WTC11 (cell line): ENCODE data around the gene ATXN7L3. TPM values are rescaled to one million over a fixed set of nuclear protein-coding genes. Genes with fewer than 3 reads are reported as not detected.
A peak's percentile ranks its signal among the peaks of the same experiment; 100 is the strongest.

Experiments used
- ATAC-seq: fragments of 200-7000 bp; cut with Tn5 transposase; 2 replicates; pipeline ENCODE4 v1.10.0; 2021; ENCODE audit warnings: mild to moderate bottlenecking, moderate library complexity
- CTCF ChIA-PET: fragments of 300-600 bp; sonication (Branson Sonifier 250); formaldehyde crosslinking; loops from one replicate; lab custom pipeline; 2021; ENCODE audit warnings: antibody characterized with exemption; lab: Charles Lee
- POLR2A ChIA-PET: fragments of 350-600 bp; sonication (Branson Sonifier 250); formaldehyde crosslinking; loops from one replicate; lab custom pipeline; 2021; ENCODE audit warnings: antibody characterized with exemption; lab: Charles Lee
- DNase-seq: peaks from one replicate; pipeline ENCODE4 v3.0.0; 2021; ENCODE audit warnings: low spot score
- H3K27ac Mint-ChIP-seq: 2 replicates; pipeline ENCODE4 v1.8.0; 2021; ENCODE audit warnings: mixed read lengths
- H3K27me3 Mint-ChIP-seq: 2 replicates; pipeline ENCODE4 v1.8.0; 2021; ENCODE audit warnings: low read depth, mild to moderate bottlenecking, moderate library complexity, mixed read lengths
- H3K36me3 Mint-ChIP-seq: 2 replicates; pipeline ENCODE4 v1.8.0; 2021; ENCODE audit warnings: mixed read lengths
- H3K4me1 Mint-ChIP-seq: 2 replicates; pipeline ENCODE4 v1.8.0; 2022; ENCODE audit warnings: mixed read lengths
- H3K4me3 Mint-ChIP-seq: 2 replicates; pipeline ENCODE4 v1.8.0; 2021; ENCODE audit warnings: mild to moderate bottlenecking, moderate library complexity, mixed read lengths
- H3K9me3 Mint-ChIP-seq: 2 replicates; pipeline ENCODE4 v1.8.0; 2021; ENCODE audit warnings: mixed read lengths
- AFF4 ChIP-seq: sonication (generic); formaldehyde crosslinking; IDR thresholded peaks from 2 replicates; pipeline ENCODE4 v1.8.1; 2023; ENCODE audit warnings: mild to moderate bottlenecking, missing genetic modification reagents, borderline replicate concordance
- ATF1 ChIP-seq: sonication (generic); formaldehyde crosslinking; IDR thresholded peaks from 2 replicates; pipeline ENCODE4 v1.8.1; 2023; ENCODE audit warnings: mild to moderate bottlenecking, moderate library complexity, missing genetic modification reagents
- ATF6 ChIP-seq: sonication (generic); formaldehyde crosslinking; IDR thresholded peaks from 2 replicates; pipeline ENCODE4 v1.8.1; 2023; ENCODE audit warnings: mild to moderate bottlenecking, missing genetic modification reagents
- CREB1 ChIP-seq: sonication (generic); formaldehyde crosslinking; IDR thresholded peaks from 2 replicates; pipeline ENCODE4 v1.8.0; 2023; ENCODE audit warnings: mild to moderate bottlenecking, missing genetic modification reagents
- EMX1 ChIP-seq: fragments of 250-450 bp; sonication (Bioruptor Pico); IDR thresholded peaks from 2 replicates; pipeline ENCODE4 v1.8.0; 2021; ENCODE audit warnings: mild to moderate bottlenecking
- FOXP1 ChIP-seq: sonication (generic); formaldehyde crosslinking; IDR thresholded peaks from 2 replicates; pipeline ENCODE4 v1.8.0; 2022; ENCODE audit warnings: missing genetic modification reagents, mild to moderate bottlenecking, moderate library complexity, borderline replicate concordance
- FOXP4 ChIP-seq: sonication (generic); formaldehyde crosslinking; IDR thresholded peaks from 2 replicates; pipeline ENCODE4 v1.8.0; 2022; ENCODE audit warnings: mild to moderate bottlenecking, missing genetic modification reagents
- JUN ChIP-seq: sonication (generic); formaldehyde crosslinking; IDR thresholded peaks from 2 replicates; pipeline ENCODE4 v1.8.0; 2023; ENCODE audit warnings: mild to moderate bottlenecking, missing genetic modification reagents
- MAX ChIP-seq: sonication (generic); formaldehyde crosslinking; IDR thresholded peaks from 2 replicates; pipeline ENCODE4 v1.8.0; 2022; ENCODE audit warnings: mild to moderate bottlenecking, missing genetic modification reagents
- MYBL2 ChIP-seq: sonication (generic); formaldehyde crosslinking; IDR thresholded peaks from 2 replicates; pipeline ENCODE4 v1.8.1; 2023; ENCODE audit warnings: mild to moderate bottlenecking, moderate library complexity, missing genetic modification reagents
- NFE2L1 ChIP-seq: sonication (generic); formaldehyde crosslinking; IDR thresholded peaks from 2 replicates; pipeline ENCODE4 v1.8.1; 2023; ENCODE audit warnings: missing genetic modification reagents
- NR3C1 ChIP-seq: sonication (generic); formaldehyde crosslinking; conservative IDR thresholded peaks from 2 replicates; pipeline ENCODE4 v1.8.1; 2023; ENCODE audit warnings: low read depth, mild to moderate bottlenecking, missing genetic modification reagents
- PRRX2 ChIP-seq: fragments of 250-450 bp; sonication (Bioruptor Pico); IDR thresholded peaks from 2 replicates; pipeline ENCODE4 v1.8.0; 2021; ENCODE audit warnings: mild to moderate bottlenecking
- SP1 ChIP-seq: sonication (generic); formaldehyde crosslinking; conservative IDR thresholded peaks from 2 replicates; pipeline ENCODE4 v1.8.1; 2022; ENCODE audit warnings: missing genetic modification reagents
- TCF7 ChIP-seq: sonication (generic); formaldehyde crosslinking; IDR thresholded peaks from 2 replicates; pipeline ENCODE4 v1.8.0; 2022; ENCODE audit warnings: mild to moderate bottlenecking, low read depth, missing genetic modification reagents, moderate library complexity
- ZNF219 ChIP-seq: sonication (generic); formaldehyde crosslinking; IDR thresholded peaks from 2 replicates; pipeline ENCODE4 v1.8.0; 2023; ENCODE audit warnings: missing genetic modification reagents, mild to moderate bottlenecking, borderline replicate concordance
- ZNF416 ChIP-seq: fragments of 250-450 bp; sonication (Bioruptor Pico); IDR thresholded peaks from 2 replicates; pipeline ENCODE4 v1.9.0; 2021; ENCODE audit warnings: mild to moderate bottlenecking, inconsistent platforms
- ZNF423 ChIP-seq: fragments of 250-450 bp; sonication (Bioruptor Pico); IDR thresholded peaks from 2 replicates; pipeline ENCODE4 v2.1.2; 2022; ENCODE audit warnings: mild to moderate bottlenecking, moderate library complexity
- total RNA-seq: library from RNA; stranded (reverse); gene quantifications from 3 replicates; pipeline ENCODE4 v1.2.3, GENCODE V29; 2021
- TF ChIP-seq, protein P1 (sequence below): sonication (generic); formaldehyde crosslinking; IDR thresholded peaks from 2 replicates; pipeline ENCODE4 v1.8.0; 2023; ENCODE audit warnings: mild to moderate bottlenecking, missing genetic modification reagents

The ATXN7L3 gene
- total RNA-seq, 1 experiment from 2014 or later, result 114 TPM

- Mint-ChIP-seq H3K4me3 (peak overlapping the region; percentile 87), H3K36me3 (peaks cover 20% of the 10 kb centered on the region), H3K4me1 (peaks cover 17% of the 10 kb centered on the region), H3K27me3 (no peaks in the 10 kb centered on the region), H3K27ac (peak overlapping the region; percentile 90; the same call in 1 of the 2 replicates), H3K9me3 (no peaks in the 10 kb centered on the region)
- ChIA-PET POLR2A (interaction anchor here (0.5 to 3.5 kb wide), 14 partner anchors 10 to 491 kb away, joined by 3 to 28 read pairs (median 4); partner anchors contain the start of genes NAGS, RUNDC3A and TMUB2), CTCF (interaction anchor here (0.6 to 4.7 kb wide), 26 partner anchors 10 to 303 kb away, joined by 3 to 73 read pairs (median 4); partner anchors contain the start of genes GRN, SLC25A39 and TMUB2)
- TF ChIP-seq ZNF423 (CRISPR knock-in tag), result peak; percentile 70
- 0 out of 2 replicates have a peak, but pooled peaks have one; percentile 32 for TF ChIP-seq TCF7
- TF ChIP-seq CREB1 (CRISPR knock-in tag), result 0 out of 2 replicates have a peak, but pooled peaks have one; percentile 4
- TF ChIP-seq FOXP4, result peak; percentile 42; the same call in 1 of the 2 replicates
- no peak for TF ChIP-seq NR3C1 (CRISPR knock-in tag)
- no peak for TF ChIP-seq MAX (CRISPR knock-in tag)
- no peak for TF ChIP-seq NFE2L1 (CRISPR knock-in tag)
- 0 out of 2 replicates have a peak, but pooled peaks have one; percentile 20 for TF ChIP-seq JUN (CRISPR knock-in tag)
- no peak for TF ChIP-seq ATF1 (CRISPR knock-in tag)
- TF ChIP-seq EMX1, result no peak
- TF ChIP-seq AFF4, result no peak
- no peak for TF ChIP-seq ZNF219
- TF ChIP-seq, protein P1, sequence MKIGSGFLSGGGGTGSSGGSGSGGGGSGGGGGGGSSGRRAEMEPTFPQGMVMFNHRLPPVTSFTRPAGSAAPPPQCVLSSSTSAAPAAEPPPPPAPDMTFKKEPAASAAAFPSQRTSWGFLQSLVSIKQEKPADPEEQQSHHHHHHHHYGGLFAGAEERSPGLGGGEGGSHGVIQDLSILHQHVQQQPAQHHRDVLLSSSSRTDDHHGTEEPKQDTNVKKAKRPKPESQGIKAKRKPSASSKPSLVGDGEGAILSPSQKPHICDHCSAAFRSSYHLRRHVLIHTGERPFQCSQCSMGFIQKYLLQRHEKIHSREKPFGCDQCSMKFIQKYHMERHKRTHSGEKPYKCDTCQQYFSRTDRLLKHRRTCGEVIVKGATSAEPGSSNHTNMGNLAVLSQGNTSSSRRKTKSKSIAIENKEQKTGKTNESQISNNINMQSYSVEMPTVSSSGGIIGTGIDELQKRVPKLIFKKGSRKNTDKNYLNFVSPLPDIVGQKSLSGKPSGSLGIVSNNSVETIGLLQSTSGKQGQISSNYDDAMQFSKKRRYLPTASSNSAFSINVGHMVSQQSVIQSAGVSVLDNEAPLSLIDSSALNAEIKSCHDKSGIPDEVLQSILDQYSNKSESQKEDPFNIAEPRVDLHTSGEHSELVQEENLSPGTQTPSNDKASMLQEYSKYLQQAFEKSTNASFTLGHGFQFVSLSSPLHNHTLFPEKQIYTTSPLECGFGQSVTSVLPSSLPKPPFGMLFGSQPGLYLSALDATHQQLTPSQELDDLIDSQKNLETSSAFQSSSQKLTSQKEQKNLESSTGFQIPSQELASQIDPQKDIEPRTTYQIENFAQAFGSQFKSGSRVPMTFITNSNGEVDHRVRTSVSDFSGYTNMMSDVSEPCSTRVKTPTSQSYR (CRISPR knock-in tag), result 0 out of 2 replicates have a peak, but pooled peaks have one; percentile 66
- DNase-seq (peak; percentile 52), ATAC-seq (peak; percentile 10)
Observed at GRCh38 chr17:44220213-44221083, 20.8 kb upstream of the ATXN7L3 start.

DNA sequence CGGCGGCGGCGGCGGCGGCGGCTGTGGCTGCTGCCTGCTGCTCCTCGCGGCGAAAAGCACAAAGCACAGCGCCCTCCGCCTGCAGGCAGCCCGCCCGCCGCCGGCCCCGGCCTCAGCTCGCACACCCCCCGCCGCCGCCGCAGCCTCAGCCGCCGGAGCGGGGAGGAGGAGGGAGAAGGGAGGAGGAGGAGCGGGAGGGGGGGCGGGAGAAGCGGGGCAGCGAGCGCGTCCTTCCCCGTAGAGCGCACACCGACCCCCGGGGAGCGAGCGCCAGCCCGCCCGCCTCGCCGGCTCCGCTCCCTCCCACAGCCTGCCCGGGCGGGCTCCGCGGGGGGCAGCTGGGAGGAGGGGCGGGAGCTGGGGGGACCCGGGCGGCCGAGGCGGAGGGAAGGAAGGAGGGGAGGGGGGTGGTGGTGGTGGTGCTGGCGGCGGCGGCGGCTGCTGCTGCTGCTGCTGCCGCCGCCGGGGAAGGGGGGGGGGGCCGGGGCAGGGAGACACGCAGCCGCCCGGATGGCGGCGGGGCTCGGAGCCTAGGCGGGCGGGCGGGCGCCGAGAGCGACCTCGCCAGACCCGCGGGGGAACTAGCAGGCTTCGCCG is 20.0 kb upstream of the ATXN7L3 start, which contains the start of gene UBTF:
Gene UBTF, minus strand, starts transcription at position 60 of the 597 bp plus-strand sequence. CDS start 1,446 bp downstream, outside the sequence.
- peak within 1 kb of the TSS; percentile 87 for H3K4me3 Mint-ChIP-seq
- ATAC-seq (peak; percentile 0; the same call in 1 of the 2 replicates), DNase-seq (peak; percentile 72)
- peaks cover 27% of the 10 kb centered on the region for H3K36me3 Mint-ChIP-seq
- peak within 1 kb of the TSS; percentile 90; the same call in 1 of the 2 replicates for H3K27ac Mint-ChIP-seq
- CTCF ChIA-PET, result interaction anchor here (0.6 to 4.7 kb wide), 15 partner anchors 9 to 304 kb away, joined by 3 to 73 read pairs (median 5); partner anchors contain the start of genes ATXN7L3, GRN and RUNDC3A
- H3K9me3 Mint-ChIP-seq, result no peaks in the 10 kb centered on the region
- H3K27me3 Mint-ChIP-seq, result no peaks in the 10 kb centered on the region
- peaks cover 17% of the 10 kb centered on the region for H3K4me1 Mint-ChIP-seq
- POLR2A ChIA-PET, result interaction anchor here (0.6 to 3.5 kb wide), 8 partner anchors 9 to 138 kb away, joined by 3 to 28 read pairs (median 4); partner anchors contain the start of gene TMUB2
- TF ChIP-seq ZNF416 (CRISPR knock-in tag) (no peak), ZNF423 (CRISPR knock-in tag) (peak; percentile 97), FOXP1 (0 out of 2 replicates have a peak, but pooled peaks have one; percentile 3), SP1 (CRISPR knock-in tag) (peak; percentile 39; the same call in 1 of the 2 replicates), ATF6 (no peak), MYBL2 (CRISPR knock-in tag) (no peak), FOXP4 (0 out of 2 replicates have a peak, but pooled peaks have one; percentile 8), PRRX2 (CRISPR knock-in tag) (no peak), ZNF219 (no peak)
